Lower lobe of right lung (tissue), 2 donors: Measurements from ENCODE around the gene TMLHE. TPM values are rescaled to one million over a fixed set of nuclear protein-coding genes. Genes with fewer than 3 reads are reported as not detected.
"Not testable (repeated sequence)": the region's sequence is repeated elsewhere in the genome, so short reads cannot be mapped to it uniquely, and the experiment has no call there.

Experiments
- ATAC-seq, 2 donors: fragments of 200-7000 bp; cut with Tn5 transposase; one replicate each; pipeline ENCODE4 v1.9.1; 2020 to 2022; ENCODE audit warnings: mild to moderate bottlenecking in 2 of 2, moderate library complexity in 2 of 2
- DNase-seq: peaks from one replicate; pipeline ENCODE4 v3.0.0-alpha.2; 2020
- H3K27ac ChIP-seq: fragments of 200-600 bp; one replicate; pipeline ENCODE4 v1.8.0; 2022
- H3K27me3 ChIP-seq: fragments of 200-600 bp; one replicate; pipeline ENCODE4 v1.8.0; 2022; ENCODE audit warnings: low read depth
- H3K36me3 ChIP-seq: fragments of 200-600 bp; one replicate; pipeline ENCODE4 v1.8.0; 2022; ENCODE audit warnings: mild to moderate bottlenecking
- H3K4me1 ChIP-seq: fragments of 200-600 bp; one replicate; pipeline ENCODE4 v1.8.0; 2022
- H3K4me3 ChIP-seq: fragments of 200-600 bp; one replicate; pipeline ENCODE4 v1.8.0; 2022; ENCODE audit warnings: mild to moderate bottlenecking
- H3K9me3 ChIP-seq: fragments of 200-600 bp; one replicate; pipeline ENCODE4 v1.8.0; 2022
- intact Hi-C: fragments of 100-400 bp; cut with DNase I; formaldehyde crosslinking; loops from one replicate; pipeline ENCODE4 v1.11.0; 2022
- total RNA-seq: library from RNA; stranded (reverse); fragmentation: NEBNext Ultra II Directional; extraction: Animal tissue kit (Norgen Biotek cat#: 25700); gene quantifications from one replicate; pipeline ENCODE4 v1.2.1, GENCODE V29; 2021
- TF ChIP-seq, protein P1 (sequence below): fragments of 200-600 bp; IDR thresholded peaks from one replicate; pipeline ENCODE4 v1.8.0; 2022; ENCODE audit warnings: antibody characterized with exemption, mild to moderate bottlenecking
- donor health status: DM: no; HTN: yes; CAD: no; lungs with severe emphysema.

Gene TMLHE
- total RNA-seq, 1 donor from 2014 or later: 15.3 TPM

GRCh38 chrX:155544881-155545280, 67.9 kb downstream of the TMLHE start:
- TF ChIP-seq, protein P1, sequence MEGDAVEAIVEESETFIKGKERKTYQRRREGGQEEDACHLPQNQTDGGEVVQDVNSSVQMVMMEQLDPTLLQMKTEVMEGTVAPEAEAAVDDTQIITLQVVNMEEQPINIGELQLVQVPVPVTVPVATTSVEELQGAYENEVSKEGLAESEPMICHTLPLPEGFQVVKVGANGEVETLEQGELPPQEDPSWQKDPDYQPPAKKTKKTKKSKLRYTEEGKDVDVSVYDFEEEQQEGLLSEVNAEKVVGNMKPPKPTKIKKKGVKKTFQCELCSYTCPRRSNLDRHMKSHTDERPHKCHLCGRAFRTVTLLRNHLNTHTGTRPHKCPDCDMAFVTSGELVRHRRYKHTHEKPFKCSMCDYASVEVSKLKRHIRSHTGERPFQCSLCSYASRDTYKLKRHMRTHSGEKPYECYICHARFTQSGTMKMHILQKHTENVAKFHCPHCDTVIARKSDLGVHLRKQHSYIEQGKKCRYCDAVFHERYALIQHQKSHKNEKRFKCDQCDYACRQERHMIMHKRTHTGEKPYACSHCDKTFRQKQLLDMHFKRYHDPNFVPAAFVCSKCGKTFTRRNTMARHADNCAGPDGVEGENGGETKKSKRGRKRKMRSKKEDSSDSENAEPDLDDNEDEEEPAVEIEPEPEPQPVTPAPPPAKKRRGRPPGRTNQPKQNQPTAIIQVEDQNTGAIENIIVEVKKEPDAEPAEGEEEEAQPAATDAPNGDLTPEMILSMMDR: no peak
- H3K27ac ChIP-seq: no peak overlapping the region
- no peaks in the 10 kb centered on the region for H3K9me3 ChIP-seq
- intact Hi-C loops: no loop called here
- no peak for DNase-seq
- no peaks in the 10 kb centered on the region for H3K4me1 ChIP-seq
- no peaks in the 10 kb centered on the region for H3K36me3 ChIP-seq
- no peaks in the 10 kb centered on the region for H3K27me3 ChIP-seq
- no peak for ATAC-seq
- H3K4me3 ChIP-seq: no peak overlapping the region

GRCh38 chrX:155535866-155536265, 76.9 kb downstream of the TMLHE start:
- intact Hi-C loops: no loop called here
- H3K36me3 ChIP-seq: no peaks in the 10 kb centered on the region
- no peak overlapping the region for H3K4me3 ChIP-seq
- TF ChIP-seq, protein P1: no peak
- ATAC-seq (no peak), DNase-seq (no peak)
- H3K27me3 ChIP-seq: no peaks in the 10 kb centered on the region
- no peaks in the 10 kb centered on the region for H3K4me1 ChIP-seq
- no peaks in the 10 kb centered on the region for H3K9me3 ChIP-seq
- H3K27ac ChIP-seq: no peak overlapping the region

- Histone ChIP-seq H3K27ac (no peak overlapping the region), H3K9me3 (no peaks in the 10 kb centered on the region), H3K4me3 (no peak overlapping the region), H3K4me1 (no peaks in the 10 kb centered on the region), H3K27me3 (no peaks in the 10 kb centered on the region), H3K36me3 (no peaks in the 10 kb centered on the region)
- TF ChIP-seq, protein P1: no peak
- intact Hi-C loops: no loop called here
- ATAC-seq: no peak
- DNase-seq: no peak
Observed at GRCh38 chrX:155534800-155535199, 78.0 kb downstream of the TMLHE start.

DNA sequence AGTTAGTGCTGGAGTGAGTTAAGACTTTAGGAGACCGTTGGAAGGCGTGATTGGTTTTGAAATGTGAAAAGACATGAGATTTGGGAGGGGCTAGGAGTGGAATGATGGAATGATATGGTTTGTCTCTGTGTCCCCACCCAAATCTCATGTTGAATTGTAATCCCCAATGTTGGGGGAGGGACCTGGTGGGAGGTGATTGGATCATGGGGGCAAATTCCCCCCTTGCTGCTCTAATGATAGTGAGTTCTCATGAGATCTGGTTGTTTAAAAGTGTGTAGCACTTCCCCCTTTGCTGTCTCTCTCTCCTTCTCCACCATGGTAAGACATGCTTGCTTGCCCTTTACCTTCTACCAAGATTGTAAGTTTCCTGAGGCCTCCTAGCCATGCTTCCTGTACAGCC, 85.7 kb downstream of the TMLHE start:
- intact Hi-C loops, H3K27ac ChIP-seq, H3K4me1 ChIP-seq, H3K4me3 ChIP-seq, H3K36me3 ChIP-seq, H3K9me3 ChIP-seq, ATAC-seq, H3K27me3 ChIP-seq, DNase-seq: not testable (repeated sequence)

DNA sequence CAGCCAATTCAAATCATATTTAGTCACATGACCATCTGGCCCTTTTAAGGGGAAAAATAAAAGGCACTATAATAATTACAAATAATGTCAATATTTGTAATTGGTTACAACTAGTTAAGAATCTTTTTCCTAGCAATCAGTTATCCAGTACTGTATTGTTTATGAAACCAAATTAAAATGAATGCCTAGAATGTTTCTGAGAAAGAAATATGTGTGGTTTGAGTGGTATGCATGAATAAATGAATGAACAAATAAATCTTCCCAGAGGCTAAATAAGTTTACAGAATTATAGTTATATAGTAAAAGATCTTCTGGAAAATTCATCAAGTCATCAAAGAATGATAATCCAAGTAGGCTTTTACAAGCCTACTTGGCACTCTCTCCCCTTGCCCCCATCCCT, 98.5 kb downstream of the TMLHE start:
- H3K9me3 ChIP-seq: no peaks in the 10 kb centered on the region
- no peak overlapping the region for H3K27ac ChIP-seq
- TF ChIP-seq, protein P1: no peak
- intact Hi-C loops: no loop called here
- ATAC-seq: no peak
- no peaks in the 10 kb centered on the region for H3K36me3 ChIP-seq
- no peak overlapping the region for H3K4me3 ChIP-seq
- no peaks in the 10 kb centered on the region for H3K4me1 ChIP-seq
- no peak for DNase-seq
- no peaks in the 10 kb centered on the region for H3K27me3 ChIP-seq

- TF ChIP-seq, protein P1: no peak
- no peaks in the 10 kb centered on the region for H3K9me3 ChIP-seq
- no peaks in the 10 kb centered on the region for H3K36me3 ChIP-seq
- no peaks in the 10 kb centered on the region for H3K4me1 ChIP-seq
- H3K27ac ChIP-seq: no peak overlapping the region
- DNase-seq: no peak
- H3K27me3 ChIP-seq: no peaks in the 10 kb centered on the region
- H3K4me3 ChIP-seq: no peak overlapping the region
- intact Hi-C loops: no loop called here
- ATAC-seq: no peak
Observed at GRCh38 chrX:155505296-155505695, 107.5 kb downstream of the TMLHE start.

DNA sequence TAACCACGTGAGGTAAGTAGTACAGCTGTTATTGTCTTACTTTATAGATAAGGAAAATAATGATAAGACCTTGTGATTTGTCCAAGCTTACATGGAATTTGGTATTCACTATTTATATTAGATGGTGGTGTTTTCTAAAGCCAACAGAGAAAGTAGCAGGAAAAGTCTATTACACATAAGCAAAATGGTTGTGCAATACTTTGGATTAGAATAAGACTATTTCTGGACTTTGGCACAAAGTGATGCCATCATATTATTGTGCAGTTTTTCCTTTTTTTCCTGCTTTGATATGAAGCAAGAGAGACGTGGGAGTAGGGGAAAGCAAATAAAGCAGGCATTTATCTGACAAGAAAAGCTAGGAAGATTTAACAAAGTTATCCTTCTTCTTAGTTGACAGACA, 117.6 kb downstream of the TMLHE start:
- H3K27me3 ChIP-seq, ATAC-seq, H3K36me3 ChIP-seq, H3K27ac ChIP-seq, H3K4me1 ChIP-seq, H3K9me3 ChIP-seq, intact Hi-C loops, H3K4me3 ChIP-seq, DNase-seq: not testable (repeated sequence)

GRCh38 chrX:155491421-155491820, 121.3 kb downstream of the TMLHE start:
- intact Hi-C loops, H3K4me1 ChIP-seq, H3K9me3 ChIP-seq, H3K27ac ChIP-seq, H3K36me3 ChIP-seq, H3K4me3 ChIP-seq, DNase-seq, ATAC-seq, H3K27me3 ChIP-seq: not testable (repeated sequence)

DNA sequence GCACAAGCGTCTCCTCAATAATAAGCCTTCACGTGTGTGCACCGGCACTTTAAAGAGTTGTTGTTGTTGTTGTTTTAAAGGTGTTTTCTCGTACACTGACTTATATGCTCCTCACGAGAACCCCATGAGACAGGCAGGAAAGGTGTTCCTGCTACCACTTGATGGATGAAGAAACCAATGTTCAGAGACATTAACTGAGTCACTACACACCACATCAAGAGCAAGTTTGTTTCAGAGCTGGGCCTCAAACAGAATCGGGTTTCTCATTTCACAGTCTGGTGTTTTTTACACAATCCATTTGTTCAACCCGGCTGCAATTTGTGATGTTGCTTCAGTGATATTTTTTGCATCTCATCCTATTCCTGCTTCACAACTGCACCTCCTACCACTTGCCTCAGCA, 135.6 kb downstream of the TMLHE start:
- H3K27ac ChIP-seq, H3K4me3 ChIP-seq, H3K9me3 ChIP-seq, H3K36me3 ChIP-seq, DNase-seq, ATAC-seq, H3K27me3 ChIP-seq, H3K4me1 ChIP-seq, intact Hi-C loops: not testable (repeated sequence)
